Skin epidermis (tissue), 12 donors: ENCODE data around the gene CYP27B1.
"Not testable (repeated sequence)": the region's sequence is repeated elsewhere in the genome, so short reads cannot be mapped to it uniquely, and the experiment has no call there.

Experiments used
- H3K27ac ChIP-seq, 21 experiments: fragments of 200-600 bp; sonication (generic) in 11 of 21; one replicate each; pipeline ENCODE4 v1.5.0; 2020; ENCODE audit warnings: mild to moderate bottlenecking in 3 of 21, inconsistent platforms in 2 of 21, moderate library complexity in 2 of 21
- H3K4me3 ChIP-seq, 7 experiments: fragments of 200-600 bp; sonication (generic) in 2 of 7; one replicate each; pipeline ENCODE4 v1.5.0; 2020; ENCODE audit warnings: inconsistent platforms in 2 of 7, mild to moderate bottlenecking in 2 of 7, moderate library complexity in 1 of 7

The CYP27B1 gene

DNA sequence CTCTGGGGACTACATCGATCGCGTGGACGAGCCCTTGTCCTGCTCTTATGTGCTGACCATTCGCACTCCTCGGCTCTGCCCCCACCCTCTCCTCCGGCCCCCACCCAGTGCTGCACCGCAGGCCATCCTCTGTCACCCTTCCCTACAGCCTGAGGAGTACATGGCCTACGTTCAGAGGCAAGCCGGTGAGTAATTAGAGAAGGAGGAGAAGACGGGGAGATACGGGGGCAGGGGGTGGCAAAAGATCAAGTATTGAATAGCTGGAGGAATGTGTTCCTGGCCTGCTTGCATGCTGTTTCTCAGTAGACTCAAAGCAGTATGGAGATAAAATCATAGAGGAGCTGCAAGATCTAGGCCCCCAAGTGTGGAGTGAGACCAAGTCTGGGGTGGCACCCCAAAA, 51.1 kb downstream of the CYP27B1 start:
- H3K27ac ChIP-seq: no peak overlapping the region

DNA sequence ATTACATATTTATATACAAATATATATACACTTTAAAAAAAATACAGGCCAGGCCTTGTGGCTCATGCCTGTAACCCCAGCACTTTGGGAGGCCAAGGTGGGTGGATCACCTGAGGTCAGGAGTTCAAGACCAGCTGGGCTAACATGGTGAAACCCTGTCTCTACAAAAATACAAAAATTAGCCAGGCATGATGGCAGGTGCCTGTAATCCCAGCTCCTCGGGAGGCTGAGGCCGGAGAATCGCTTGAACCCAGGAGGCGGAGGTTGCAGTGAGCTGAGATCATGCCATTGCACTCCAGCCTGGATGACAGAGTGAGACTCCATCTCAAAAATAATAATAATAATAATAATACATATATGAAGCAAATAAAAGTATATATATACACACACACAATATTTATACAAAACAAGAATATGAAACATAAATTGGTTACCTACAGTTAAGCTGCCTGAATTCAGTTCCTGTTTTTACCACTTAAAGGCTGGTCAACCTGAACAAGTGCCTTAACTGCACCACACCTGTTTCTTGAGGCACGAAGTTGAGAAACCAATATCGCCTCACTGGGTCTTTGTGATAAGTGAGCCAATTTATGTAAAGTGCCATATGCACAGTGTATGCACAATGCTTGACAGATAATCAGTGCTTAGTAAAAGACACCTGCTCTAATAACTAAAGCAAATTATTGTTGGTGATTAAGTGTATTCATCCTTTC, 51.7 kb downstream of the CYP27B1 start:
- H3K4me3 ChIP-seq, H3K27ac ChIP-seq: not testable (repeated sequence)

More for the DNA sequence above, 51.1 kb downstream of the CYP27B1 start:
- H3K4me3 ChIP-seq: no peak overlapping the region

DNA sequence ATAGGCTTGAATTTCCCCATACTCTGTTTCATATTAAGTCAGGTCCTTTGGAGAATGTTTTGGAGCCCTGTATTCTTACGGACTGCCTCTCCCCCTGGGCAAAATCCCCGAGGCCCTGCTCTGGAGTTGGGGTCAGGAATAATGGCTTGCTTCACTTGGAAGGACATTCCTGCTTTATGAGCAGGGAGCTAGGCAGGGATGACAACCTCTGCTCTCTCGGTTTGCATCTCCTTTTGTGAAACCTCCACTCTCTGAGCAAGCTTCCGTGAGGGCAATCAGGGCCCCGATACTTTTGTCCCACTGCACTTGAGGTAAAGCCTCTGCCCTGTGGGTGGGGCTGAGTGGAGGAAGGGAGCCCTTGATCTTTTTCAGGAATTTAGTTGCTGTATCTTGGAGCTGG, 53.7 kb downstream of the CYP27B1 start:
- H3K4me3 ChIP-seq: no peak overlapping the region
- no peak overlapping the region for H3K27ac ChIP-seq

DNA sequence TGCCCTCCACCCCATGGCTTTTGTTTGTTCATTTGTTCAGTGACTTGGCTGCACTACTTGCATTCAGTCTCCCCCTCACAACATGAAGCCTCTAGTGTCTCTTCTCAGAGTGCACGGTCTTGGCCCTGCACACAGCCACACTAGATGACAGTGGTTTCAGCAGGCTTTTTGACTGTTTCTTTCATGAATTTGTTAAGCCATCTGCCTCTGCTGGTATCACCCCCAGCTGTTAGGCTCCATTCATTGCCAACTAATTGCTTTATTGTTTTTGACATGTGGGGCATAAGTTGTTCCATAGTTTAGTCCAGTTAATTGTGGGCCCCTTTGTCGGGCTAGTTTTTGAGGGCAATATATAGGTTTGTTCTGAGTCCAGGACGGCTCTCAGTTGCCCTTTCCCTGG, 54.2 kb downstream of the CYP27B1 start:
- Histone ChIP-seq H3K27ac (no peak overlapping the region), H3K4me3 (no peak overlapping the region)
